ENCODE measurements around the gene LAMA3.

DNA sequence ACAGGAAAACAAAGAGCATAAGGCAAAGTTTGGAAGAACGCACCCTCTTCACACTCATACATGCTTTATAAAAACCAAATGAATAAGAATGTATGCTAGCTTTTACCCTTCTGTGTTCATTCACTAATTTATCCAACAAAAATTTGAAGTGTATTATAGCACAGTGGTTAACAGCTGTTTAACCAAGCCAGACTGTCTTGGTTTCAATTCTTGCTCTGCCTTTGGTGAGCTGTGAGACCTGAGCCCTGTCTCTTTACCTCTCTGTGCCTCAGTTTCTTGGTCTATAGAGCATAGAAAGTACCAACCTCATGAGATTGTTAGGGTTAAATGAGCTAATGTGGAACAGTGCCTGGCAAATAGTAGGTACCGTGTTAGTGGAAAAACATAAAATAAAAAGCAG is 220.8 kb downstream of the LAMA3 start:
- no peak for TF ChIP-seq CTCF (conservative IDR thresholded peaks at IDR 0.05)
- no peak for TF ChIP-seq ZFX (IDR thresholded peaks at IDR 0.05)

All from C4-2B (cell line).